ENCODE data around the gene C16orf96. TPM values are rescaled to one million over a fixed set of nuclear protein-coding genes. Genes with fewer than 3 reads are reported as not detected.
A peak's percentile ranks its signal among the peaks of the same experiment; 100 is the strongest.

Gene C16orf96
- total and polyA plus RNA-seq, 2 of the 8 experiments (the other 6 are each of a cell fraction or from before 2014, with no cell fraction given) = 1.0 to 1.3 TPM

DNA sequence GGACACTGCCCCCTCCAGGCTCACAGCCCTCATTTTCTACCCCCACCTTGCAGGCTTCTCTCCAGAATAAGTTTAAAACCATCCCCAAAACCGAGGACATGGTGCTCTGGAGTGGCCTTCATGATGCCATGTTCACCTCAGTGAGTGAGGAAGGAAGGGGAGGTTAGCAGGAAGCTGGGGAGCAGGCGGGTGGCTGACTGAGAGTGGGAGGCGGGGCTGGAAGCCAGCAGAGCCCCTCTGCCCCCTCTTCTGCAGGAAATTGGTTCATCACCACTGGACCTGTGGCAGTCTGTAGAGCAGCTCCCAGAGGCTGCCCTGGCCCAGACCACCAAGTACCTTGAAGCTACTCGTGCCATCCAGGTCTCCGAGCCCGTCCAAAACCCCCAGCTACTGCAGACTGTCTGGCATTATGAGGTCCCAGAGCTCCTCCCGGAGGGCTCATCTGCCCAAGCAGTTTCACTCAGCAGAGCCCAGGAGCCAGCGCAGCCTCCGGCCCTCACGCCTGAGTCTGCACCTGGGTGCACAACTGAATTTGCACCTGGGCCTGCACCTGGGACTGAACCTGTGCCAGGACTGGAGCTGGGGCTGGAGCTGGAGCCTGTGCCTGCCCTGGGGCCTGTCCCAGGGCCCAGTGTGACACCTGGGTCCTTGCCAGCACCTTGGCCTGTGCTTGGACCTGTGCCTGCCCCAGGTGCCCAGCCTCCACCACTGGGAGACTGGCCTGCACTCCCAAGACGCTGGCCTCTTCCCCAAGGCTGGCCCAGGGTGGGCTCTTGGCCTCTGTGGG lies 19.0 kb downstream of the C16orf96 start:
- H3K4me1 ChIP-seq (replicated peaks in 1 of 4; ENCODE audit: control insufficient read depth in 3 of 4, insufficient read depth in 4 of 4, low read length in 3 of 4) = peaks cover 7 to 11% (median 7%) of the 10 kb centered on the region in 4 experiments
- no peak overlapping the region for H4K8ac ChIP-seq (ENCODE audit: extremely low read depth, insufficient read depth, low read length)
- no peak overlapping the region for H3K18ac ChIP-seq (ENCODE audit: extremely low read depth, low read length)
- H3K23me2 ChIP-seq (ENCODE audit: low read depth, low read length) = no peaks in the 10 kb centered on the region
- H3K27me3 ChIP-seq (replicated peaks in 1 of 4; ENCODE audit: control insufficient read depth in 3 of 4, extremely low read depth in 1 of 4, insufficient read depth in 3 of 4, low read length in 3 of 4) = no peaks in the 10 kb centered on the region
- no peaks in the 10 kb centered on the region for H3K36me3 ChIP-seq (ENCODE audit: control insufficient read depth in 2 of 4, insufficient read depth in 4 of 4, low read length in 3 of 4)
- H2BK20ac ChIP-seq (ENCODE audit: low read length) = no peak overlapping the region
- ChIA-PET CTCF (ENCODE audit: partially characterized antibody) (interaction anchor here (0.8 to 8.9 kb wide), 30 partner anchors 8 to 139 kb away, joined by 3 to 143 read pairs (median 5); partner anchors contain the start of genes C16orf96, CDIP1 and MGRN1), POLR2A (ENCODE audit: partially characterized antibody) (interaction anchor here (0.9 to 1.5 kb wide), 7 partner anchors 11 to 75 kb away, joined by 3 to 5 read pairs (median 3); no protein-coding TSS in a partner anchor)
- H3K9ac ChIP-seq (replicated peaks in 1 of 4; ENCODE audit: extremely low read depth in 1 of 4, low read depth in 3 of 4, low read length in 3 of 4) = no peak overlapping the region
- peak overlapping the region; percentile 7; the same call in 1 of the 2 replicates for H2BK12ac ChIP-seq (ENCODE audit: low read depth, low read length)
- no peak overlapping the region for H3K23ac ChIP-seq (ENCODE audit: insufficient read length)
- H3K56ac ChIP-seq (replicated peaks; ENCODE audit: insufficient read length, low read depth, low read length) = no peak overlapping the region
- no peaks in the 10 kb centered on the region for H3K79me2 ChIP-seq (ENCODE audit: control insufficient read depth in 1 of 2, insufficient read depth in 2 of 2, low read length in 2 of 2)
- H2BK5ac ChIP-seq (ENCODE audit: low read depth, low read length) = no peak overlapping the region
- H4K91ac ChIP-seq (replicated peaks; ENCODE audit: insufficient read length, low read length) = peak overlapping the region; percentile 10
- peak; percentile 49 to 53 for DNase-seq (ENCODE audit: low read depth in 1 of 2, low spot score in 2 of 2)
- H2AK5ac ChIP-seq (ENCODE audit: low read depth, low read length) = no peak overlapping the region
- no peaks in the 10 kb centered on the region for H3K9me3 ChIP-seq (ENCODE audit: insufficient read depth in 2 of 2, low read depth in 1 of 2, low read length in 1 of 2)
- H2AFZ ChIP-seq (ENCODE audit: low read length) = no peak overlapping the region
- H3K4me3 ChIP-seq (ENCODE audit: extremely low read depth in 1 of 4, insufficient read depth in 2 of 4, low read depth in 3 of 4, low read length in 4 of 4) = no peak overlapping the region
- no peak overlapping the region for H3K4ac ChIP-seq (replicated peaks; ENCODE audit: insufficient read length, low read depth, low read length)
- H4K20me1 ChIP-seq (replicated peaks in 1 of 2; ENCODE audit: control insufficient read depth in 1 of 2, insufficient read depth in 2 of 2, low read length in 2 of 2) = no peaks in the 10 kb centered on the region
- H2BK120ac ChIP-seq (replicated peaks; ENCODE audit: low read depth, low read length) = no peak overlapping the region
- TF ChIP-seq, protein P1, sequence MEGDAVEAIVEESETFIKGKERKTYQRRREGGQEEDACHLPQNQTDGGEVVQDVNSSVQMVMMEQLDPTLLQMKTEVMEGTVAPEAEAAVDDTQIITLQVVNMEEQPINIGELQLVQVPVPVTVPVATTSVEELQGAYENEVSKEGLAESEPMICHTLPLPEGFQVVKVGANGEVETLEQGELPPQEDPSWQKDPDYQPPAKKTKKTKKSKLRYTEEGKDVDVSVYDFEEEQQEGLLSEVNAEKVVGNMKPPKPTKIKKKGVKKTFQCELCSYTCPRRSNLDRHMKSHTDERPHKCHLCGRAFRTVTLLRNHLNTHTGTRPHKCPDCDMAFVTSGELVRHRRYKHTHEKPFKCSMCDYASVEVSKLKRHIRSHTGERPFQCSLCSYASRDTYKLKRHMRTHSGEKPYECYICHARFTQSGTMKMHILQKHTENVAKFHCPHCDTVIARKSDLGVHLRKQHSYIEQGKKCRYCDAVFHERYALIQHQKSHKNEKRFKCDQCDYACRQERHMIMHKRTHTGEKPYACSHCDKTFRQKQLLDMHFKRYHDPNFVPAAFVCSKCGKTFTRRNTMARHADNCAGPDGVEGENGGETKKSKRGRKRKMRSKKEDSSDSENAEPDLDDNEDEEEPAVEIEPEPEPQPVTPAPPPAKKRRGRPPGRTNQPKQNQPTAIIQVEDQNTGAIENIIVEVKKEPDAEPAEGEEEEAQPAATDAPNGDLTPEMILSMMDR (IDR thresholded peaks at IDR 0.05; ENCODE audit: control extremely low read depth in 1 of 3, insufficient read depth in 1 of 3, low read depth in 1 of 3, low read length in 3 of 3) = peak; percentile 63 to 78 (median 70)
- TF ChIP-seq RAD21 (IDR thresholded peaks at IDR 0.05 in 1 of 2, conservative IDR thresholded peaks at IDR 0.05 in 1 of 2; ENCODE audit: low read depth in 2 of 2, low read length in 2 of 2) (peak; percentile 86 to 93), SP1 (IDR thresholded peaks at IDR 0.05; ENCODE audit: low read depth, low read length) (no peak)
- no peak for FAIRE-seq
- H3K27ac ChIP-seq (ENCODE audit: low read depth, low read length) = no peak overlapping the region
- H4K5ac ChIP-seq (ENCODE audit: insufficient read length, low read depth, low read length) = no peak overlapping the region
- H3K14ac ChIP-seq (ENCODE audit: insufficient read length) = no peak overlapping the region
- H3K79me1 ChIP-seq (ENCODE audit: low read depth, low read length) = no peaks in the 10 kb centered on the region
- H2BK15ac ChIP-seq (ENCODE audit: low read length) = no peak overlapping the region
- no peak overlapping the region for H3K4me2 ChIP-seq (ENCODE audit: insufficient read depth in 1 of 2, low read depth in 2 of 2, low read length in 2 of 2)
- 78% methylated on average over 11 of the region's 11 CpGs; no CpG with 5 or more reads in 1 of the 2 experiments for WGBS, 2 experiments (ENCODE audit: extremely low coverage in 1 of 2, insufficient coverage in 1 of 2, insufficient read length in 1 of 2, insufficient replicate concordance in 2 of 2, low coverage in 1 of 2, low lambda C conversion rate in 2 of 2, missing lambda C conversion rate in 1 of 2)

Measured in H1 (cell line).